Activated T-cell treated with anti-CD3 and anti-CD28 coated beads, Interleukin-2, amount 50 U/mL, for 1 hour (primary cell): ENCODE results near the gene C1QTNF6.

Experiments used
- DNase-seq: peaks from one replicate; pipeline ENCODE4 v3.0.0-alpha.2; 2020

The C1QTNF6 gene

GRCh38 chr22:37188901-37189466 lies 937 bp upstream of the C1QTNF6 start:
- DNase-seq, result no peak

GRCh38 chr22:37187552-37187890 lies 526 bp downstream of the C1QTNF6 start:
- no peak for DNase-seq

- no peak for DNase-seq
These were observed 987 bp downstream of the C1QTNF6 start for GRCh38 chr22:37186997-37187522.

GRCh38 chr22:37186228-37186996 lies 1.6 kb downstream of the C1QTNF6 start:
- DNase-seq, result peak; percentile 54

- DNase-seq, result no peak
These were observed 2.3 kb downstream of the C1QTNF6 start for GRCh38 chr22:37185646-37186227.

GRCh38 chr22:37184816-37185541 lies 3.1 kb downstream of the C1QTNF6 start:
- DNase-seq, result no peak

- DNase-seq, result no peak
These were observed 3.7 kb downstream of the C1QTNF6 start for GRCh38 chr22:37184380-37184755.

- DNase-seq, result no peak
These were observed 4.3 kb downstream of the C1QTNF6 start for GRCh38 chr22:37183432-37184379.

GRCh38 chr22:37182949-37183245 lies 5.2 kb downstream of the C1QTNF6 start:
- no peak for DNase-seq

- DNase-seq, result no peak
These were observed 5.7 kb downstream of the C1QTNF6 start for GRCh38 chr22:37182101-37182948.

GRCh38 chr22:37181681-37182080 lies 6.4 kb downstream of the C1QTNF6 start:
- DNase-seq, result no peak

GRCh38 chr22:37180531-37181231 lies 7.4 kb downstream of the C1QTNF6 start:
- no peak for DNase-seq

GRCh38 chr22:37179622-37180420 lies 8.2 kb downstream of the C1QTNF6 start:
- DNase-seq, result no peak

GRCh38 chr22:37179126-37179470 lies 8.9 kb downstream of the C1QTNF6 start:
- no peak for DNase-seq

- no peak for DNase-seq
These were observed 9.5 kb downstream of the C1QTNF6 start for GRCh38 chr22:37178350-37179125.

- no peak for DNase-seq
These were observed 10.3 kb downstream of the C1QTNF6 start for GRCh38 chr22:37177755-37178154.

GRCh38 chr22:37177221-37177620 lies 10.8 kb downstream of the C1QTNF6 start:
- DNase-seq, result no peak

GRCh38 chr22:37176464-37177061 lies 11.5 kb downstream of the C1QTNF6 start:
- DNase-seq, result peak; percentile 20
